Heart right ventricle (tissue), 16 donors: ENCODE data around the gene MACIR. TPM values are rescaled to one million over a fixed set of nuclear protein-coding genes. Genes with fewer than 3 reads are reported as not detected.

Experiments
- ATAC-seq, 8 donors: fragments of 200-7000 bp; cut with Tn5 transposase; one replicate each; pipeline ENCODE4 v1.9.1; 2020; ENCODE audit warnings: mild to moderate bottlenecking in 8 of 8, moderate library complexity in 8 of 8, moderate number of reproducible peaks in 1 of 8
- DNase-seq, 2 donors: peaks; one replicate each; pipeline ENCODE4 v3.0.0-alpha.2; 2020
- H3K27ac ChIP-seq, 10 donors: fragments of 200-600 bp; sonication (generic) in 2 of 10; one replicate each; pipeline versions ENCODE4 v1.5.0 to v1.8.0; 2020 to 2022; ENCODE audit warnings: mild to moderate bottlenecking in 3 of 10
- H3K27me3 ChIP-seq, 7 donors: fragments of 200-600 bp; one replicate each; pipeline ENCODE4 v1.8.0; 2021 to 2022; ENCODE audit warnings: mild to moderate bottlenecking in 2 of 7
- H3K36me3 ChIP-seq, 9 donors: fragments of 200-600 bp; sonication (generic) in 1 of 9; one replicate each; pipeline versions ENCODE4 v1.5.0 to v1.8.0; 2020 to 2022; ENCODE audit warnings: mild to moderate bottlenecking in 2 of 9
- H3K4me1 ChIP-seq, 9 donors: fragments of 200-600 bp; sonication (generic) in 1 of 9; one replicate each; pipeline versions ENCODE4 v1.5.0 to v1.8.0; 2020 to 2022; ENCODE audit warnings: mild to moderate bottlenecking in 4 of 9
- H3K4me3 ChIP-seq, 10 donors: fragments of 200-600 bp; sonication (generic) in 2 of 10; one replicate each; pipeline versions ENCODE4 v1.5.0 to v1.8.0; 2020 to 2022; ENCODE audit warnings: mild to moderate bottlenecking in 7 of 10, moderate library complexity in 2 of 10
- H3K9me3 ChIP-seq, 11 donors: fragments of 200-600 bp in 10 of 11; sonication (generic) in 2 of 11; one replicate each; pipeline versions ENCODE4 v1.5.0 to v1.8.0; 2013 to 2022; ENCODE audit warnings: mild to moderate bottlenecking in 2 of 11, control low read depth in 1 of 11, moderate library complexity in 1 of 11
- CTCF ChIP-seq, 9 donors: fragments of 200-600 bp; sonication (generic) in 2 of 9; IDR thresholded peaks; one replicate each; pipeline versions ENCODE4 v1.5.0 to v1.8.0; 2021 to 2022; ENCODE audit warnings: antibody characterized with exemption in 9 of 9, mild to moderate bottlenecking in 5 of 9, moderate library complexity in 1 of 9
- WGBS, 2 donors: extraction: QIAGEN DNeasy Blood & Tissue Kit; methylation state at CpG; one replicate each; pipeline ENCODE4 v1.1.7; 2013; ENCODE audit warnings: inconsistent platforms in 1 of 2; 5-methylcytosine and 5-hydroxymethylcytosine counted together
- intact Hi-C, 10 donors: fragments of 100-400 bp; cut with DNase I; formaldehyde crosslinking; loops; one replicate each; pipeline versions ENCODE4 v1.11.1 to v1.14.2; 2022
- polyA plus RNA-seq, 2 donors: library from polyadenylated mRNA; stranded (reverse); fragments of 200-250 nt; gene quantifications; one replicate each; pipeline ENCODE4 v1.2.3, GENCODE V29; 2013
- total RNA-seq, 10 donors: library from RNA; stranded (reverse); fragmentation: NEBNext Ultra II Directional in 3 of 10; extraction: Animal tissue kit (Norgen Biotek cat#: 25700) in 3 of 10; gene quantifications; one replicate each; pipeline versions ENCODE4 v1.2.1 to v1.2.4, GENCODE V29; 2021 to 2023
- donor health status: Arrhythmogenic right ventricular cardiomyopathy.
- donor health status: ischemic (EF 13 %, LVEDD 7.1; RV severe dilation, severe dysfunction).
- donor health status: healthy with polysubstance abuse.
- donor health status: DM: no; HTN: yes; CAD: no.
- donor health status: DM: no; HTN: no; CAD: no.
- donor health status: ischemic (EF 25% LVEDD 6.9; RV normal size, moderate dysfunction).
- donor health status: ischemic (EF 25% LVEDD 5.7; RV mildly dilated, moderate dysfunction).
- donor health status: healthy.
- donor health status: DM: yes; HTN: yes; CAD: no.
- donor health status: Ischemic cardiomyopathy.
- donor health status: ischemic (EF 35%, LVEDD 5.7; RV mildly dilated, moderate dysfunction).
- donor health status: nonischemic (EF 11% LVEDD 7.7; RV severe dilation, severe dysfunction).
- donor health status: DM: yes; HTN: yes; CAD: no.
- donor health status: PGD.
- donor health status: ischemic (EF 29% LVEDD 5.4; RV normal size, mild dysfunction).
- donor health status: nonischemic (EF 23%, LVEDD 6.1; RV moderate dilation, normal function).

The MACIR gene
- total and polyA plus RNA-seq, 12 donors, result 1.8 to 5.1 (median 3.8) TPM

- no peak overlapping the region for H3K4me3 ChIP-seq
- no peaks in the 10 kb centered on the region for H3K9me3 ChIP-seq
- ATAC-seq (no peak), DNase-seq (no peak)
- TF ChIP-seq CTCF (IDR thresholded peaks at IDR 0.05), result no peak
- H3K27ac ChIP-seq, result no peak overlapping the region
- WGBS, 2 donors, result 62 to 64% methylated on average over 1 of the region's 1 CpG
- H3K36me3 ChIP-seq, result no peaks in the 10 kb centered on the region
- no peaks in the 10 kb centered on the region for H3K27me3 ChIP-seq
- H3K4me1 ChIP-seq, result no peaks in the 10 kb centered on the region
- intact Hi-C loops, result loop anchor here in 1 of 10 donors (5.0 kb wide), 1 partner anchor 76 kb away; no protein-coding TSS in a partner anchor
These were observed 39.6 kb downstream of the MACIR start for GRCh38 chr5:103298117-103298516.

- no peaks in the 10 kb centered on the region for H3K36me3 ChIP-seq
- no peak for TF ChIP-seq CTCF (IDR thresholded peaks at IDR 0.05)
- no peak for ATAC-seq
- DNase-seq, result no peak
- no peaks in the 10 kb centered on the region for H3K4me1 ChIP-seq
- no peaks in the 10 kb centered on the region for H3K27me3 ChIP-seq
- H3K27ac ChIP-seq, result no peak overlapping the region
- WGBS, 2 donors, result 69 to 70% methylated on average over 4 of the region's 4 CpGs
- H3K9me3 ChIP-seq, result no peaks in the 10 kb centered on the region
- no peak overlapping the region for H3K4me3 ChIP-seq
- intact Hi-C loops, result loop anchor here in 1 of 10 donors (5.0 kb wide), 1 partner anchor 76 kb away; no protein-coding TSS in a partner anchor
These were observed 40.1 kb downstream of the MACIR start for GRCh38 chr5:103298607-103299188.

GRCh38 chr5:103305809-103306208, 47.2 kb downstream of the MACIR start:
- Histone ChIP-seq H3K36me3 (no peaks in the 10 kb centered on the region), H3K9me3 (peaks cover 0 to 4% (median 0%) of the 10 kb centered on the region in 11 donors), H3K4me1 (no peaks in the 10 kb centered on the region), H3K4me3 (no peak overlapping the region), H3K27ac (no peak overlapping the region), H3K27me3 (no peaks in the 10 kb centered on the region)
- ATAC-seq (no peak), DNase-seq (no peak)
- no peak for TF ChIP-seq CTCF (IDR thresholded peaks at IDR 0.05)
- WGBS, 2 donors, result 56 to 62% methylated on average over 4 of the region's 4 CpGs
- intact Hi-C loops, result no loop called here

- 60% methylated on average over 3 of the region's 3 CpGs for WGBS, 2 donors
- no peak overlapping the region for H3K4me3 ChIP-seq
- intact Hi-C loops, result no loop called here
- H3K27ac ChIP-seq, result no peak overlapping the region
- no peak for DNase-seq
- H3K9me3 ChIP-seq, result peaks cover 0 to 4% (median 0%) of the 10 kb centered on the region in 11 donors
- H3K4me1 ChIP-seq, result no peaks in the 10 kb centered on the region
- H3K27me3 ChIP-seq, result no peaks in the 10 kb centered on the region
- no peak for ATAC-seq
- no peak for TF ChIP-seq CTCF (IDR thresholded peaks at IDR 0.05)
- no peaks in the 10 kb centered on the region for H3K36me3 ChIP-seq
These were observed 48.9 kb downstream of the MACIR start for GRCh38 chr5:103307470-103307869.
